GM19239 (cell line): Measurements from ENCODE around the gene PSMB8.
"Not testable (repeated sequence)": the region's sequence is repeated elsewhere in the genome, so short reads cannot be mapped to it uniquely, and the experiment has no call there.

Experiments
- DNase-seq: peaks from one replicate; pipeline ENCODE4 v3.0.0; 2011; ENCODE audit warnings: low spot score; ENCODE audit not compliant: insufficient read length
- FAIRE-seq: peaks from 2 replicates; lab custom pipeline; 2011; peaks lifted over from hg19 to GRCh38; lab: Jason Lieb, UNC

Gene PSMB8

GRCh38 chr6:32843979-32844838 lies at the start of gene PSMB8:
Gene PSMB8, minus strand, starts transcription at chr6:32844047. Its CDS starts 51 bp downstream, at chr6:32843996.
- FAIRE-seq (peak; percentile 97), DNase-seq (peak; percentile 70)

- no peak for FAIRE-seq
Measured at GRCh38 chr6:32890831-32891230, 47.0 kb upstream of the PSMB8 start.

GRCh38 chr6:32889533-32889932 lies 45.7 kb upstream of the PSMB8 start:
- no peak for FAIRE-seq
- no peak for DNase-seq

More at GRCh38 chr6:32890831-32891230, 47.0 kb upstream of the PSMB8 start:
- no peak for DNase-seq

- FAIRE-seq (no peak), DNase-seq (no peak)
Measured at GRCh38 chr6:32888576-32888975, 44.7 kb upstream of the PSMB8 start.

GRCh38 chr6:32887616-32888015 lies 43.8 kb upstream of the PSMB8 start:
- no peak for FAIRE-seq
- no peak for DNase-seq

GRCh38 chr6:32886681-32887383 lies 43.0 kb upstream of the PSMB8 start:
- FAIRE-seq (no peak), DNase-seq (no peak)

- FAIRE-seq: peak; percentile 58
Measured at GRCh38 chr6:32885698-32886286, 41.9 kb upstream of the PSMB8 start.

GRCh38 chr6:32883789-32884188 lies 39.9 kb upstream of the PSMB8 start:
- DNase-seq: no peak
- no peak for FAIRE-seq

More at GRCh38 chr6:32885698-32886286, 41.9 kb upstream of the PSMB8 start:
- DNase-seq: peak; percentile 22

- FAIRE-seq: no peak
- no peak for DNase-seq
Measured at GRCh38 chr6:32882879-32883250, 39.0 kb upstream of the PSMB8 start.

GRCh38 chr6:32880962-32881361 lies 37.1 kb upstream of the PSMB8 start:
- not testable (repeated sequence) for DNase-seq
- peak; percentile 18 for FAIRE-seq

GRCh38 chr6:32879691-32880090 lies 35.8 kb upstream of the PSMB8 start:
- no peak for FAIRE-seq
- DNase-seq: no peak

- DNase-seq (no peak), FAIRE-seq (peak; percentile 49)
Measured at GRCh38 chr6:32876603-32877002, 32.8 kb upstream of the PSMB8 start.

- DNase-seq, FAIRE-seq: not testable (repeated sequence)
Measured at GRCh38 chr6:32873947-32874346, 30.1 kb upstream of the PSMB8 start.

- peak; percentile 96 for FAIRE-seq
Measured at GRCh38 chr6:32868257-32868788, 24.5 kb upstream of the PSMB8 start.

GRCh38 chr6:32867554-32868256 lies 23.9 kb upstream of the PSMB8 start:
- FAIRE-seq (no peak), DNase-seq (no peak)

More at GRCh38 chr6:32868257-32868788, 24.5 kb upstream of the PSMB8 start:
- no peak for DNase-seq

GRCh38 chr6:32867022-32867477 lies 23.2 kb upstream of the PSMB8 start:
- FAIRE-seq: no peak
- no peak for DNase-seq

GRCh38 chr6:32865724-32866443 lies 22.0 kb upstream of the PSMB8 start:
- FAIRE-seq: peak; percentile 89

GRCh38 chr6:32862725-32863124 lies 18.9 kb upstream of the PSMB8 start:
- FAIRE-seq (no peak), DNase-seq (no peak)

More at GRCh38 chr6:32865724-32866443, 22.0 kb upstream of the PSMB8 start:
- DNase-seq: no peak

GRCh38 chr6:32860674-32861073 lies 16.8 kb upstream of the PSMB8 start:
- no peak for FAIRE-seq
- DNase-seq: no peak
